DOHH2 (cell line): ENCODE measurements around the gene TESK2.
"Not testable (repeated sequence)": the region's sequence is repeated elsewhere in the genome, so short reads cannot be mapped to it uniquely, and the experiment has no call there.

ENCODE experiments used
- H3F3A ChIP-seq: fragments of 200-600 bp; sonication (generic), shearing (Covaris generic); 2 replicates; pipeline ENCODE4 v1.6.0; 2016; ENCODE audit warnings: antibody characterized with exemption, mild to moderate bottlenecking; ENCODE audit not compliant: control insufficient read depth, insufficient read depth
- H3K27ac ChIP-seq: fragments of 200-600 bp; sonication (generic); 2 replicates; pipeline ENCODE4 v1.5.1; 2014; ENCODE audit warnings: low read depth, mild to moderate bottlenecking, low read length, moderate library complexity
- H3K27me3 ChIP-seq: fragments of 200-600 bp; sonication (generic); 2 replicates; pipeline ENCODE4 v1.6.1; 2014; ENCODE audit warnings: mild to moderate bottlenecking, low read length, mixed read lengths; ENCODE audit not compliant: control insufficient read depth
- H3K36me3 ChIP-seq: fragments of 200-600 bp; sonication (generic); 2 replicates; pipeline ENCODE4 v1.6.1; 2014; ENCODE audit warnings: mild to moderate bottlenecking, low read length, moderate library complexity, mixed read lengths; ENCODE audit not compliant: control insufficient read depth
- H3K4me1 ChIP-seq: fragments of 200-600 bp; sonication (generic); 2 replicates; pipeline ENCODE4 v1.6.1; 2014; ENCODE audit warnings: mild to moderate bottlenecking, low read length, mixed read lengths; ENCODE audit not compliant: control insufficient read depth
- H3K4me2 ChIP-seq: fragments of 200-600 bp; sonication (generic); 2 replicates; pipeline ENCODE4 v1.6.0; 2014; ENCODE audit warnings: mild to moderate bottlenecking, low read length, moderate library complexity
- H3K4me3 ChIP-seq: fragments of 200-600 bp; sonication (generic); 2 replicates; pipeline ENCODE4 v1.5.1; 2014; ENCODE audit warnings: mild to moderate bottlenecking, low read length, mixed read lengths
- H3K79me2 ChIP-seq: fragments of 200-600 bp; sonication (generic); 2 replicates; pipeline ENCODE4 v1.6.1; 2014; ENCODE audit warnings: mild to moderate bottlenecking, low read length, mixed read lengths; ENCODE audit not compliant: control insufficient read depth
- H3K9me2 ChIP-seq: fragments of 200-600 bp; sonication (generic); replicated peaks from 2 replicates; pipeline ENCODE4 v1.6.1; 2014; ENCODE audit warnings: mild to moderate bottlenecking, low read length, mixed read lengths; ENCODE audit not compliant: control insufficient read depth
- H3K9me3 ChIP-seq: fragments of 200-600 bp; sonication (generic); 2 replicates; pipeline ENCODE4 v1.6.1; 2014; ENCODE audit warnings: antibody characterized with exemption, low read length, mixed read lengths; ENCODE audit not compliant: control insufficient read depth, insufficient read depth
- H4K20me1 ChIP-seq: fragments of 200-600 bp; sonication (generic); 2 replicates; pipeline ENCODE4 v1.6.0; 2014; ENCODE audit warnings: low read depth, mild to moderate bottlenecking, antibody characterized with exemption, low read length, moderate library complexity; ENCODE audit not compliant: control insufficient read depth, insufficient read depth
- CTCF ChIP-seq: fragments of 200-600 bp; sonication (generic); IDR thresholded peaks from one replicate; pipeline ENCODE4 v1.5.1; 2014; ENCODE audit warnings: antibody characterized with exemption, mild to moderate bottlenecking, low read depth, low read length; ENCODE audit not compliant: poor library complexity, severe bottlenecking
- EZH2phosphoT487 ChIP-seq: fragments of 200-600 bp; sonication (generic); IDR thresholded peaks from 2 replicates; pipeline ENCODE4 v1.6.1; 2017; ENCODE audit warnings: borderline replicate concordance, mild to moderate bottlenecking, antibody characterized with exemption, low read length, moderate library complexity, mixed read lengths

The TESK2 gene

GRCh38 chr1:45478121-45478814 lies 12.7 kb downstream of the TESK2 start:
- H4K20me1 ChIP-seq: no peaks in the 10 kb centered on the region
- H3K27ac ChIP-seq: no peak overlapping the region
- H3K27me3 ChIP-seq: no peaks in the 10 kb centered on the region
- H3K9me3 ChIP-seq: no peaks in the 10 kb centered on the region
- H3K9me2 ChIP-seq: no peaks in the 10 kb centered on the region
- no peaks in the 10 kb centered on the region for H3K79me2 ChIP-seq
- no peak overlapping the region for H3K4me2 ChIP-seq
- peaks cover 6% of the 10 kb centered on the region for H3F3A ChIP-seq
- H3K4me3 ChIP-seq: no peak overlapping the region
- TF ChIP-seq EZH2phosphoT487 (no peak), CTCF (no peak)
- no peaks in the 10 kb centered on the region for H3K36me3 ChIP-seq
- peaks cover 11% of the 10 kb centered on the region for H3K4me1 ChIP-seq

GRCh38 chr1:45477646-45478045 lies 13.3 kb downstream of the TESK2 start:
- H4K20me1 ChIP-seq: no peaks in the 10 kb centered on the region
- H3K4me2 ChIP-seq: no peak overlapping the region
- no peak overlapping the region for H3K4me3 ChIP-seq
- no peaks in the 10 kb centered on the region for H3K9me3 ChIP-seq
- no peaks in the 10 kb centered on the region for H3K79me2 ChIP-seq
- H3K36me3 ChIP-seq: no peaks in the 10 kb centered on the region
- no peaks in the 10 kb centered on the region for H3K27me3 ChIP-seq
- H3F3A ChIP-seq: peaks cover 7% of the 10 kb centered on the region
- H3K27ac ChIP-seq: no peak overlapping the region
- no peaks in the 10 kb centered on the region for H3K9me2 ChIP-seq
- TF ChIP-seq EZH2phosphoT487 (no peak), CTCF (no peak)
- peaks cover 15% of the 10 kb centered on the region for H3K4me1 ChIP-seq

- not testable (repeated sequence) for H3F3A ChIP-seq, H3K9me3 ChIP-seq, H3K36me3 ChIP-seq, H4K20me1 ChIP-seq, H3K9me2 ChIP-seq, H3K4me3 ChIP-seq, H3K4me2 ChIP-seq, H3K27me3 ChIP-seq, H3K27ac ChIP-seq, H3K79me2 ChIP-seq
- peaks cover 15% of the 10 kb centered on the region for H3K4me1 ChIP-seq
Observed at GRCh38 chr1:45474194-45474593, 16.8 kb downstream of the TESK2 start.

- H3K27ac ChIP-seq: no peak overlapping the region
- H3F3A ChIP-seq: peaks cover 3% of the 10 kb centered on the region; the same call in 1 of the 2 replicates
- H4K20me1 ChIP-seq: 0 out of 2 replicates have a peak, but pooled peaks cover 2% of the 10 kb centered on the region
- no peaks in the 10 kb centered on the region for H3K79me2 ChIP-seq
- H3K9me3 ChIP-seq: no peaks in the 10 kb centered on the region
- H3K4me2 ChIP-seq: no peak overlapping the region
- no peaks in the 10 kb centered on the region for H3K9me2 ChIP-seq
- no peak overlapping the region for H3K4me3 ChIP-seq
- H3K27me3 ChIP-seq: no peaks in the 10 kb centered on the region
- no peaks in the 10 kb centered on the region for H3K36me3 ChIP-seq
- H3K4me1 ChIP-seq: peaks cover 15% of the 10 kb centered on the region
- no peak for TF ChIP-seq CTCF
- no peak for TF ChIP-seq EZH2phosphoT487
Observed at GRCh38 chr1:45473302-45473701, 17.7 kb downstream of the TESK2 start.
